Measurements from ENCODE around the gene CASTOR1. TPM values are rescaled to one million over a fixed set of nuclear protein-coding genes. Genes with fewer than 3 reads are reported as not detected.

The CASTOR1 gene
- total RNA-seq, 4 donors from 2014 or later: 16.5 to 36.0 (median 27.7) TPM

- 71 to 72% methylated on average over 13 to 16 of the region's 16 CpGs for WGBS, 2 donors
- H3K27ac ChIP-seq: no peak overlapping the region
- peaks cover 0 to 12% of the 10 kb centered on the region in 2 donors for H3K4me1 ChIP-seq
- no peak for TF ChIP-seq CTCF (IDR thresholded peaks at IDR 0.05)
- no peak for TF ChIP-seq POLR2A (IDR thresholded peaks at IDR 0.05)
- no peaks in the 10 kb centered on the region for H3K36me3 ChIP-seq
- H3K27me3 ChIP-seq: no peaks in the 10 kb centered on the region
- no peaks in the 10 kb centered on the region for H3K9me3 ChIP-seq
- DNase-seq: peak; percentile 59 to 65
- H3K4me3 ChIP-seq (replicated peaks in 1 of 3): no peak overlapping the region
- intact Hi-C loops (cut with DNase I): no loop called here
Measured at GRCh38 chr22:30272781-30273601, 16.3 kb downstream of the CASTOR1 start.

GRCh38 chr22:30270832-30271231, 18.5 kb downstream of the CASTOR1 start:
- intact Hi-C loops (cut with DNase I): no loop called here
- 69 to 88% methylated on average over 13 to 16 of the region's 16 CpGs for WGBS, 2 donors
- Histone ChIP-seq H3K27ac (no peak overlapping the region), H3K36me3 (no peaks in the 10 kb centered on the region), H3K9me3 (no peaks in the 10 kb centered on the region), H3K4me3 (replicated peaks in 1 of 3) (no peak overlapping the region), H3K27me3 (no peaks in the 10 kb centered on the region), H3K4me1 (peaks cover 0 to 5% of the 10 kb centered on the region in 2 donors)
- DNase-seq: peak in 1 of 2 donors; percentile 35
- TF ChIP-seq CTCF (IDR thresholded peaks at IDR 0.05): no peak
- TF ChIP-seq POLR2A (IDR thresholded peaks at IDR 0.05): no peak

GRCh38 chr22:30268331-30268730, 21.0 kb downstream of the CASTOR1 start:
- no peaks in the 10 kb centered on the region for H3K27me3 ChIP-seq
- no peak overlapping the region for H3K27ac ChIP-seq
- H3K4me1 ChIP-seq: peaks cover 0 to under 1% of the 10 kb centered on the region in 2 donors
- H3K36me3 ChIP-seq: no peaks in the 10 kb centered on the region
- no peak for DNase-seq
- intact Hi-C loops (cut with DNase I): no loop called here
- H3K4me3 ChIP-seq (replicated peaks in 1 of 3): no peak overlapping the region
- H3K9me3 ChIP-seq: no peaks in the 10 kb centered on the region
- no peak for TF ChIP-seq POLR2A (IDR thresholded peaks at IDR 0.05)
- no peak for TF ChIP-seq CTCF (IDR thresholded peaks at IDR 0.05)
- WGBS, 2 donors: 91 to 93% methylated on average over 8 of the region's 8 CpGs

GRCh38 chr22:30267382-30268302, 21.7 kb downstream of the CASTOR1 start:
- intact Hi-C loops (cut with DNase I): no loop called here
- WGBS, 2 donors: 80 to 84% methylated on average over 11 to 12 of the region's 14 CpGs
- Histone ChIP-seq H3K36me3 (no peaks in the 10 kb centered on the region), H3K27me3 (no peaks in the 10 kb centered on the region), H3K4me3 (replicated peaks in 1 of 3) (no peak overlapping the region), H3K9me3 (no peaks in the 10 kb centered on the region), H3K27ac (no peak overlapping the region), H3K4me1 (peaks cover 4 to 6% of the 10 kb centered on the region in 2 donors)
- TF ChIP-seq CTCF (IDR thresholded peaks at IDR 0.05) (no peak), POLR2A (IDR thresholded peaks at IDR 0.05) (no peak)
- no peak for DNase-seq

Measured in thyroid gland (tissue), 4 donors.